OCI-LY1 (cell line): ENCODE data around the gene KCP.

Experiments
- H2AFZ ChIP-seq: fragments of 200-600 bp; sonication (generic), shearing (Covaris generic); 2 replicates; pipeline ENCODE4 v1.6.0; 2014; ENCODE audit warnings: antibody characterized with exemption, mild to moderate bottlenecking, low read length
- H3F3A ChIP-seq: fragments of 200-600 bp; sonication (generic), shearing (Covaris generic); 2 replicates; pipeline ENCODE4 v1.6.0; 2014; ENCODE audit warnings: mild to moderate bottlenecking, antibody characterized with exemption, low read length, moderate library complexity; ENCODE audit not compliant: insufficient read depth
- H3K27ac ChIP-seq: fragments of 200-600 bp; sonication (generic); 2 replicates; pipeline ENCODE4 v1.5.1; 2014; ENCODE audit warnings: low read length, mixed run types, mild to moderate bottlenecking, low read depth; ENCODE audit not compliant: poor library complexity, severe bottlenecking
- H3K27me3 ChIP-seq: fragments of 200-600 bp; sonication (generic); 2 replicates; pipeline ENCODE4 v1.6.0; 2014; ENCODE audit warnings: antibody characterized with exemption, mild to moderate bottlenecking, low read length, moderate library complexity; ENCODE audit not compliant: insufficient read depth
- H3K36me3 ChIP-seq: fragments of 200-600 bp; sonication (generic); 2 replicates; pipeline ENCODE4 v1.6.1; 2014; ENCODE audit warnings: mild to moderate bottlenecking, antibody characterized with exemption, low read length, moderate library complexity, mixed read lengths; ENCODE audit not compliant: insufficient read depth
- H3K4me1 ChIP-seq: fragments of 200-600 bp; sonication (generic); 2 replicates; pipeline ENCODE4 v1.5.1; 2014; ENCODE audit warnings: mild to moderate bottlenecking, low read length, moderate library complexity; ENCODE audit not compliant: insufficient read depth, severe bottlenecking
- H3K4me2 ChIP-seq: fragments of 200-600 bp; sonication (generic), shearing (Covaris generic); 2 replicates; pipeline ENCODE4 v1.6.1; 2014; ENCODE audit warnings: low read length
- H3K4me3 ChIP-seq: fragments of 200-600 bp; sonication (generic); 2 replicates; pipeline ENCODE4 v1.5.1; 2014; ENCODE audit warnings: low read length, low read depth, mild to moderate bottlenecking, mixed read lengths; ENCODE audit not compliant: poor library complexity, severe bottlenecking
- H3K79me2 ChIP-seq: fragments of 200-600 bp; shearing (Covaris generic); 2 replicates; pipeline ENCODE4 v1.6.1; 2016; ENCODE audit warnings: mixed run types, low read length, mixed read lengths; ENCODE audit not compliant: insufficient read depth
- H3K9ac ChIP-seq: fragments of 200-600 bp; sonication (generic), shearing (Covaris generic); 2 replicates; pipeline ENCODE4 v1.6.1; 2014; ENCODE audit warnings: mild to moderate bottlenecking, low read length, mixed read lengths
- H3K9me2 ChIP-seq: fragments of 200-600 bp; sonication (generic), shearing (Covaris generic); 2 replicates; pipeline ENCODE4 v1.6.1; 2014; ENCODE audit warnings: low read depth, mild to moderate bottlenecking, low read length, mixed read lengths
- H3K9me3 ChIP-seq: fragments of 200-600 bp; shearing (Covaris generic); 2 replicates; pipeline ENCODE4 v1.6.1; 2014; ENCODE audit warnings: low read length, mixed read lengths
- H4K20me1 ChIP-seq: fragments of 200-600 bp; sonication (generic), shearing (Covaris generic); 2 replicates; pipeline ENCODE4 v1.6.0; 2016; ENCODE audit warnings: mild to moderate bottlenecking, low read length; ENCODE audit not compliant: insufficient read depth
- CTCF ChIP-seq: fragments of 200-600 bp; sonication (generic), shearing (Covaris generic); IDR thresholded peaks from 2 replicates; pipeline ENCODE4 v1.5.1; 2017; ENCODE audit warnings: mild to moderate bottlenecking, antibody characterized with exemption, low read length, moderate library complexity, mixed read lengths
- EZH2 ChIP-seq: fragments of 200-600 bp; sonication (generic), shearing (Covaris generic); IDR thresholded peaks from 2 replicates; pipeline ENCODE4 v1.8.0; 2017; ENCODE audit warnings: borderline replicate concordance, mixed run types, mild to moderate bottlenecking, antibody characterized with exemption, low read length, moderate library complexity, mixed read lengths

KCP gene

GRCh38 chr7:128900237-128900636 lies 10.3 kb downstream of the KCP start:
- H3K4me3 ChIP-seq = no peak overlapping the region
- no peaks in the 10 kb centered on the region for H3K4me1 ChIP-seq
- no peaks in the 10 kb centered on the region for H3K79me2 ChIP-seq
- H3K9ac ChIP-seq = no peak overlapping the region
- H3K9me3 ChIP-seq = peaks cover 18% of the 10 kb centered on the region
- no peaks in the 10 kb centered on the region for H4K20me1 ChIP-seq
- no peaks in the 10 kb centered on the region for H3F3A ChIP-seq
- TF ChIP-seq CTCF (no peak), EZH2 (no peak)
- no peak overlapping the region for H3K4me2 ChIP-seq
- H3K36me3 ChIP-seq = no peaks in the 10 kb centered on the region; the same call in 1 of the 2 replicates
- H3K9me2 ChIP-seq = no peaks in the 10 kb centered on the region
- no peak overlapping the region for H2AFZ ChIP-seq
- no peak overlapping the region for H3K27ac ChIP-seq
- no peaks in the 10 kb centered on the region; the same call in 1 of the 2 replicates for H3K27me3 ChIP-seq

GRCh38 chr7:128899392-128899791 lies 11.1 kb downstream of the KCP start:
- no peaks in the 10 kb centered on the region for H3K79me2 ChIP-seq
- H3K27ac ChIP-seq = no peak overlapping the region
- H3K9me2 ChIP-seq = no peaks in the 10 kb centered on the region
- no peaks in the 10 kb centered on the region; the same call in 1 of the 2 replicates for H3K27me3 ChIP-seq
- H3K9me3 ChIP-seq = peaks cover 18% of the 10 kb centered on the region
- H2AFZ ChIP-seq = no peak overlapping the region
- H3K4me2 ChIP-seq = no peak overlapping the region
- H3K4me3 ChIP-seq = no peak overlapping the region
- no peaks in the 10 kb centered on the region for H3F3A ChIP-seq
- H3K9ac ChIP-seq = no peak overlapping the region
- TF ChIP-seq EZH2 (no peak), CTCF (no peak)
- no peaks in the 10 kb centered on the region; the same call in 1 of the 2 replicates for H3K36me3 ChIP-seq
- no peaks in the 10 kb centered on the region for H4K20me1 ChIP-seq
- H3K4me1 ChIP-seq = no peaks in the 10 kb centered on the region

GRCh38 chr7:128895320-128895719 lies 15.2 kb downstream of the KCP start:
- Histone ChIP-seq H3K4me1 (peaks cover 11% of the 10 kb centered on the region), H3K79me2 (no peaks in the 10 kb centered on the region), H3F3A (no peaks in the 10 kb centered on the region), H4K20me1 (no peaks in the 10 kb centered on the region), H3K36me3 (no peaks in the 10 kb centered on the region; the same call in 1 of the 2 replicates), H3K9ac (no peak overlapping the region), H3K4me2 (no peak overlapping the region), H3K9me2 (no peaks in the 10 kb centered on the region), H3K9me3 (peaks cover 16% of the 10 kb centered on the region), H3K27ac (no peak overlapping the region), H3K4me3 (no peak overlapping the region), H2AFZ (no peak overlapping the region), H3K27me3 (peaks cover 10% of the 10 kb centered on the region; the same call in 1 of the 2 replicates)
- TF ChIP-seq EZH2 (no peak), CTCF (no peak)
